Epithelial cell of prostate (primary cell): Measurements from ENCODE around the gene ADAM8.

Experiments used
- DNase-seq: peaks from one replicate; pipeline ENCODE4 v3.0.0-alpha.2; 2011; ENCODE audit warnings: low read depth, low spot score
- H3K27ac ChIP-seq: fragments of 450-650 bp; 2 replicates; pipeline ENCODE4 v1.5.1; 2017; ENCODE audit warnings: mild to moderate bottlenecking

Gene ADAM8

DNA sequence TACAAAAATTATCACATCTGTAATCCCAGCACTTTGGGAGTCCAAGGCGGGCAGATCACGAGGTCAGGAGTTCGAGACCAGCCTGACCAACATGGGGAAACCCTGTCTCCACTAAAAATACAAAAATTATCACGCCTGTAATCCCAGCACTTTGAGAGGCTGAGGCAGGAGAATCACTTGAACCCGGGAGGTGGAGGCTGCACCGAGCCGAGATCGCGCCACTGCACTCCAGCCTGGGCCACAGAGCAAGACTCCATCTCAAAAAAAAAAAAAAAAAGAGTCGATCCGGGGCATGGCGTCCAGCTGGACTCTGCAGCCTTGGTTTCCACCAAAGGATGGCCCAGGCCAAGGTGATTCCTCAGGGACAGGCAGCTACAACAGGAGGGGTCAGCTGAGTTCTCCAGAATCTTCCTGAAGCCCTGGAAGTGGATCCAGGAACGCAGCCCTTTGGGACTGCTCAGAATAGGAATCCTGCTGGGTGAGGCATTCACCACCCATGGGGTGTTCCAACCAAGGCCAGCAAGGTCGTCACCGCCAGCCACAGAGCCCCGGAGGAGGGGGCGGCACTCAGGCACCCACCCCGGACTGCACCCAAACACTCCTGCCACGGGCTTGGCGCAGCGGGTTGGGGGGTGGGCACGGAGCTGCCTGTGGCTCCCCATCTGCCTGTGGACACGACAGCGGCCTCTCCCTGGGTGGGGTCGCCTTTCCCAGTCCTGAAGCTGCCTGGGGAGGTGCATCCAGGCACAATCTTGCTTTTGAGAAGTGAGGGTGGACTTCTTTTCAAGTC lies 58.7 kb downstream of the ADAM8 start:
- no peak overlapping the region for H3K27ac ChIP-seq
- DNase-seq, result no peak

DNA sequence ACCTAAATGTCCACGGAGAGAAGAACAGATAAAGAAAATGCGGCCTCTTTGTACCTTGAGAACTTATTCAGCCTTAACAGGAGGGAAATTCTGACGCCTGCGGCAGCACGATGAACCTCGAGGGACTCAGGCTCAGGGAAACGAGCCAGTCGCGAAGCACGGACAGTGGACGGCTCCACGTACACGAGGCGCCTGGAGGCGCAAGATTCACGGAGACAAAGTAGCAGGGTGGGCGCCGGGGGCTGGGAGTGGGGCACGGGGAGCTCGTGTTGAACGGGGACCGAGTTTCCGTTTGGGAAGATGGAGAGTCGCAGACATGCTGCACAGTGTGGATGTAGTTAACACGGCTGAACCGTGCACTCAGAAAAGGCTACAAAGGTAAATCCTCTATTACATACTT lies 59.9 kb downstream of the ADAM8 start:
- H3K27ac ChIP-seq, result no peak overlapping the region
- no peak for DNase-seq

DNA sequence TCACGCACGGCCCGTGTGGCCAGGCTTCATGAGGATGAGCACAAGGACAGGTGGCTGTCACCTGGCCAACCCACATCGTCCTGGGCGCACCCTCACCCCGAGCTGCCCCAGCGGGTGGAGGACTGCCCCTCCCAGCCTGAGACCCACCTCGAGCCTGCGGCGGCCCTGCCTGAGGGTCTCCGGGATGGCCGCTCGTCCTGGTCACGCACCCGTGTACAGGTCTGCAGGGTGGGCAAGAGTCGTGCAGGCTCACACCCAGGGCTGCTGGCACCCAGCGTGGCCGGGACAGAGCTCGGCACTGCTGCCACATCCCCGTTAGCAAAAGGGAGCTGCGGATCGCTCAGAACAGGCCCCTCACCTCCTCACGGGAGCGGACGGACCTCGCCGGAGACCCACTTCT lies 61.1 kb downstream of the ADAM8 start:
- H3K27ac ChIP-seq, result no peak overlapping the region

DNA sequence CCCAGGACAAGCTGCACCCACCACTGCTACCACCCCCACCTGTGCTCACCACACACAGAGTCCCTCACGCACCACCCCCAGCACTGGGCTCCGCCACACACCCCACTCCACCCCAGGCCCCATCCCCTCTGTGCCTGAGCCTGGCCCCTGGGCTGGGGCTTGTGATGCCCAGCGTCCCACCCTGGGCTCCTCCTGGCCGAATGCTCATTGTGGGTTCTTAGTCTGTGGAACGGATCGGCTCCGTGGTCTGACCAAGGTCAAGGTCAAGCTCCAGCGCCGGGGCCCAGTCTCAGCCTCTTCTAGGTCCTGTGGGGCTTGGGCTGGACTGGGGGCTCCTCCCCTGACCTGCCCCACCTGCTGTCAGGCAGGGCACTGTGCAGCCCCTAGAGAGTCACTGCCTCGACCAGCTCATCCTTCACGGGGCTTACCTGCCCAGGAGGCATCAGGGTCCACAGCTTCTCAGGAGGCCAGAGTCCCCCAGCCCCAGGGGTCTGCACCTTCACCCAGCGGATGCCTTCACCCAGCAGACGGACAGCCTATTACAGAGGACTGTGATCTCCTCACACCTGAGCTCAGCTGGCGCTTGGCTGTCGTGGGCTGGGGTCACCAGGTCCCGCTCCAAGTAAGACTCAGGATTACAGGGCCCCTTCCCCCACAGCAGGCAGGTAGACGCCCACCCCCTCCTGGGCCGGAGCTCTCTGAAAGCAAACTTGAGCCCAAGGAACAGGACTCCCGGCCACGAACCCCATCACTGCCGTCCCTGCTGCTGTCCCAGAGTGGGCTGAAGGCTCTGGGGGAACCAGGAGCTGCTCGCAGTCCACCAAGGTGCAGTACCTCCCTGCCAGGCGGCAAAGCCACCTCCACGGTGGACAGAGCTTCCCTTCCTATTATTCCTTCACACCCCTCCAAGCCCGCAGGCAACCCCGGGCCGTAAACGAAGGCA lies 61.9 kb downstream of the ADAM8 start:
- DNase-seq, result no peak
- no peak overlapping the region for H3K27ac ChIP-seq

More for the DNA sequence above, 61.1 kb downstream of the ADAM8 start:
- no peak for DNase-seq

DNA sequence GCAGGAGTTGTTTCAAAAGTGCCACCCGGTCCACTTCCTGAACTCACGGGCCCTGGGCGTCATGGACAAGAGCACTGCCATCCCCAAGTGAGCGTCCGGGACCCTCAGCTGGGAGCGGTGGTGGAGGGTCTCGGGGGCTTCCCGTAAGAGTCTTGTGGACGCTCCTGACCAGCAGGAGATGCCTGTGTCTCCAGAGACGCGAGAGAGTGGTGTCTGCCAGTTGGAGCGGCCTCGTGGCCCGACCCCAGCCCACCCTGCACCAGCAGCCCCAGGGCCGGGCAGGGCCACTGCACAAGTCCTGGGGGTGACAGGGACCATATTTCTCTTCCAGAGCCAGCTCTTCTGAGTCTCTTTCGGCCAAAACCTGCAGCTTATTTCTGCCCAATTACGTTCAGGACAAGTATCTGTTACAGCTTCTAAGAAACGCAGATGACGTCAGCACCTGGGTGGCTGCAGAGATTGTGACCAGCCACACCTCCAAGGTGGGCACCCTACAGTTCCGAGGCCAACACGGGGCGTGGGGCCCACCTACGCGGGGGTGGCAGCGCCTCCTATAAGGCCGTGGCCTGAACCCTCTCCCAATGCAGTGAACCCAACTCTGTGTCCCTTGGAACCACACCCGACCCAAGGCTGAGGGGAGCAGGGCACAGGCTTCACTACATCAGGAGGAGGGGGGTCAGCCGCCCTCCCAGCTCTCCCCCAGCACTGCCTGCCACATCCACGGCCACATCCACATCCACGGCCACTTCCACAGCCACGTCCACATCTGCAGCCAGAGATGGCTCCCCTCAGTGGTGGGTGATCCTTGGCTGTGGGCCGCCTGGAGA lies 62.8 kb downstream of the ADAM8 start:
- no peak for DNase-seq
- no peak overlapping the region for H3K27ac ChIP-seq

DNA sequence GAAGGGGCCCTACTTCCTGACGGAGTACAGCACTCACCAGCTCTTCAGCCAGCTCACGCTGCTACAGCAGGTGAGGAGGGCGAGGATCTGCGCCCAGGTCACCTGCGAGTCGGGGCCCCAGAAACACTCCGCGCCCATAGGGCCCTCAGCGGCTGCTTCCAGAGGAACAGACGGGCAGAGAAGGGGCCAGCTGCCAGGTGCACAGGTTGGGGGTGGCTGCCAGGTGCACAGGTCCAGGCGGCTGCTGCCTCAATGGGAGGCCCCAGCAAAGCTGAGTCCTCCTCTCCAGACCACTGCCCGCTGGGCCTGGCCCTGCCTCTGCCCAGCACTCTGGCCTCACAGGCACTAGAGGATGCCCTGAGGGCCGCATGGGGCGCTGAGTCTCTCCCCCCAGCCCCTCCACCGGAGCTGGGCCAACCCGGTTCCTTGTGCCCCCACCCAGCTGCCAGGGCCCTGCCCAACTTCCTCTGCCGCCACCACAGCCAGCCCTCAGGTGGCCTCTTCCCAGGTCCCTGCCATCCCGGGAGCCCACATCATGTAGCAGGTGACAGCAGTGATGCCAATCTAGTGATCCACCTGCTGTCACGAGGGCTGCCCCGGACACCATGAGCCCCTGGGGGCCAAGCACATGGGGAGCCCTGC lies 63.7 kb downstream of the ADAM8 start:
- no peak overlapping the region for H3K27ac ChIP-seq
- no peak for DNase-seq
